GM23338 (cell line): ENCODE data around the gene INPP5K. TPM values are rescaled to one million over a fixed set of nuclear protein-coding genes. Genes with fewer than 3 reads are reported as not detected.

Source experiments
- ATAC-seq: fragments of 200-7000 bp; cut with Tn5 transposase; 3 replicates; pipeline ENCODE4 v1.9.1; 2020
- DNase-seq: peaks from one replicate; pipeline ENCODE4 v3.0.0-alpha.2; 2015; ENCODE audit warnings: low spot score
- H2AFZ ChIP-seq: fragments of 200-600 bp; sonication (generic); 2 replicates; pipeline ENCODE4 v1.8.0; 2016; ENCODE audit warnings: antibody characterized with exemption, mild to moderate bottlenecking, moderate library complexity
- H3F3A ChIP-seq: fragments of 200-600 bp; sonication (generic); replicated peaks from 2 replicates; pipeline ENCODE4 v1.8.0; 2017; ENCODE audit warnings: antibody characterized with exemption, mixed run types, low read depth
- H3K27ac ChIP-seq: fragments of 200-600 bp; sonication (generic); 2 replicates; pipeline ENCODE4 v1.6.1; 2016; ENCODE audit warnings: low read depth
- H3K27me3 ChIP-seq: fragments of 200-600 bp; sonication (generic); 2 replicates; pipeline ENCODE4 v1.8.0; 2016; ENCODE audit warnings: mild to moderate bottlenecking, mixed run types, moderate library complexity; ENCODE audit not compliant: insufficient read depth
- H3K36me3 ChIP-seq: fragments of 200-600 bp; sonication (generic); 2 replicates; pipeline ENCODE4 v1.8.0; 2016; ENCODE audit warnings: mild to moderate bottlenecking; ENCODE audit not compliant: insufficient read depth
- H3K4me1 ChIP-seq: fragments of 200-600 bp; sonication (generic); 2 replicates; pipeline ENCODE4 v1.8.0; 2016; ENCODE audit warnings: mild to moderate bottlenecking, moderate library complexity; ENCODE audit not compliant: insufficient read depth
- H3K4me2 ChIP-seq: fragments of 200-600 bp; sonication (generic); 2 replicates; pipeline ENCODE4 v1.7.1; 2017; ENCODE audit warnings: mixed run types
- H3K4me3 ChIP-seq: fragments of 200-600 bp; sonication (generic); 2 replicates; pipeline ENCODE4 v1.6.1; 2016; ENCODE audit warnings: mixed run types
- H3K79me2 ChIP-seq: fragments of 200-600 bp; sonication (generic); replicated peaks from 2 replicates; pipeline ENCODE4 v1.8.0; 2017; ENCODE audit warnings: mild to moderate bottlenecking; ENCODE audit not compliant: insufficient read depth
- H3K9me2 ChIP-seq: fragments of 200-600 bp; sonication (generic); 2 replicates; pipeline ENCODE4 v1.8.0; 2017; ENCODE audit not compliant: insufficient read depth
- H4K20me1 ChIP-seq: fragments of 200-600 bp; sonication (generic); replicated peaks from 2 replicates; pipeline ENCODE4 v1.8.0; 2017; ENCODE audit warnings: mild to moderate bottlenecking; ENCODE audit not compliant: insufficient read depth
- H3K27ac Mint-ChIP-seq: 2 replicates; pipeline ENCODE4 v1.8.0; 2020; ENCODE audit warnings: inconsistent platforms, mild to moderate bottlenecking, moderate library complexity, mixed read lengths
- H3K27me3 Mint-ChIP-seq: 3 replicates; pipeline ENCODE4 v1.8.0; 2022; ENCODE audit warnings: low read depth, mild to moderate bottlenecking, moderate library complexity, mixed read lengths, inconsistent platforms; ENCODE audit not compliant: insufficient read depth, poor library complexity
- H3K36me3 Mint-ChIP-seq: 3 replicates; pipeline ENCODE4 v1.8.0; 2021; ENCODE audit warnings: low read depth, mild to moderate bottlenecking, inconsistent platforms, moderate library complexity, mixed read lengths
- H3K4me1 Mint-ChIP-seq: 3 replicates; pipeline ENCODE4 v1.8.0; 2020; ENCODE audit warnings: mild to moderate bottlenecking, inconsistent platforms, mixed read lengths
- H3K4me3 Mint-ChIP-seq: 3 replicates; pipeline ENCODE4 v1.8.0; 2021; ENCODE audit warnings: moderate library complexity, mild to moderate bottlenecking, inconsistent platforms, mixed read lengths
- H3K9me3 Mint-ChIP-seq: 3 replicates; pipeline ENCODE4 v1.8.0; 2020; ENCODE audit warnings: moderate library complexity, mild to moderate bottlenecking, inconsistent platforms, mixed read lengths
- CREB1 ChIP-seq: fragments of 250-450 bp; sonication (Bioruptor Pico); IDR thresholded peaks from 2 replicates; pipeline ENCODE4 v1.5.0; 2020; ENCODE audit warnings: low read depth, mild to moderate bottlenecking, moderate library complexity
- CTCF ChIP-seq, 2 experiments: fragments of 200-600 bp in 1 of 2; sonication (generic) in 1 of 2; conservative IDR thresholded peaks; 2 replicates each; pipeline versions ENCODE4 v1.5.1 to v1.6.1; 2016 to 2017; ENCODE audit warnings: antibody characterized with exemption in 2 of 2, low read depth in 2 of 2, mild to moderate bottlenecking in 2 of 2, moderate library complexity in 1 of 2
- ETS1 ChIP-seq: IDR thresholded peaks from 2 replicates; pipeline ENCODE4 v1.6.1; 2016; ENCODE audit warnings: antibody characterized with exemption
- EZH2 ChIP-seq: fragments of 200-600 bp; sonication (generic); IDR thresholded peaks from one replicate; pipeline ENCODE4 v1.8.0; 2017; ENCODE audit warnings: antibody characterized with exemption, mild to moderate bottlenecking, low read depth; ENCODE audit not compliant: unreplicated experiment
- EZH2phosphoT487 ChIP-seq: fragments of 200-600 bp; sonication (generic); IDR thresholded peaks from one replicate; pipeline ENCODE4 v1.8.1; 2018; ENCODE audit warnings: antibody characterized with exemption; ENCODE audit not compliant: unreplicated experiment
- JUNB ChIP-seq: IDR thresholded peaks from one replicate; pipeline ENCODE4 v1.6.1; 2016; ENCODE audit warnings: antibody characterized with exemption; ENCODE audit not compliant: unreplicated experiment
- NANOG ChIP-seq: IDR thresholded peaks from 2 replicates; pipeline ENCODE4 v1.6.1; 2016; ENCODE audit warnings: antibody characterized with exemption, borderline replicate concordance
- ZNF114 ChIP-seq: fragments of 250-450 bp; sonication (Bioruptor Pico); IDR thresholded peaks from 2 replicates; pipeline ENCODE4 v1.5.0; 2020; ENCODE audit warnings: mild to moderate bottlenecking, moderate library complexity
- ZNF331 ChIP-seq: fragments of 250-450 bp; sonication (Bioruptor Pico); IDR thresholded peaks from 2 replicates; pipeline ENCODE4 v1.5.0; 2020; ENCODE audit warnings: low read depth, mild to moderate bottlenecking, moderate library complexity
- ZNF462 ChIP-seq: fragments of 250-450 bp; sonication (Bioruptor Pico); IDR thresholded peaks from 2 replicates; pipeline ENCODE4 v1.5.0; 2020; ENCODE audit warnings: mild to moderate bottlenecking, moderate library complexity
- polyA plus RNA-seq: library from polyadenylated mRNA; unstranded; fragments of >200 nt; fragmentation: Nextera tagmentation; extraction: Ambion mirVana; gene quantifications from 2 replicates; pipeline ENCODE4 v1.2.1, GENCODE V29; 2016
- total RNA-seq: library from RNA; depleted of rRNA; stranded (reverse); fragments of >200 nt; shearing (Covaris generic); gene quantifications from 2 replicates; pipeline ENCODE4 v1.2.3, GENCODE V29; 2014

The INPP5K gene
- total and polyA plus RNA-seq, 2 experiments from 2014 or later, result 8.4 to 29.7 TPM

GRCh38 chr17:1475321-1475854 lies 41.0 kb downstream of the INPP5K start (continued):
- TF ChIP-seq ZNF462 (CRISPR knock-in tag) (no peak), ETS1 (no peak), ZNF114 (CRISPR knock-in tag) (no peak), ZNF331 (CRISPR knock-in tag) (no peak), EZH2phosphoT487 (no peak)

- H3K79me2 ChIP-seq, result no peaks in the 10 kb centered on the region
- H3K9me2 ChIP-seq, result no peaks in the 10 kb centered on the region
- H3K4me1 ChIP-seq, result peaks cover 5% of the 10 kb centered on the region
- Mint-ChIP-seq H3K4me3 (no peak overlapping the region), H3K27me3 (peaks cover 11% of the 10 kb centered on the region), H3K36me3 (peaks cover 7% of the 10 kb centered on the region), H3K27ac (no peak overlapping the region), H3K9me3 (no peaks in the 10 kb centered on the region), H3K4me1 (peaks cover 7% of the 10 kb centered on the region)
- no peak overlapping the region for H3K27ac ChIP-seq
- no peak overlapping the region for H2AFZ ChIP-seq
- H3K36me3 ChIP-seq, result no peaks in the 10 kb centered on the region
- no peak overlapping the region for H3K4me3 ChIP-seq
- DNase-seq (no peak), ATAC-seq (peak; percentile 12; the same call in 2 of the 3 replicates)
- H4K20me1 ChIP-seq, result 0 out of 2 replicates have a peak, but pooled peaks cover 4% of the 10 kb centered on the region
- H3F3A ChIP-seq, result peaks cover 4% of the 10 kb centered on the region
- H3K4me2 ChIP-seq, result no peak overlapping the region
- no peaks in the 10 kb centered on the region for H3K27me3 ChIP-seq
- no peak for TF ChIP-seq ZNF114 (CRISPR knock-in tag)
- TF ChIP-seq NANOG, result no peak
- TF ChIP-seq CREB1, result no peak
- no peak for TF ChIP-seq CTCF (conservative IDR thresholded peaks at IDR 0.05; ENCODE audit: low read depth in 2 of 2)
- no peak for TF ChIP-seq EZH2phosphoT487
- TF ChIP-seq ETS1, result no peak
- TF ChIP-seq EZH2, result no peak
- no peak for TF ChIP-seq JUNB
Observed at GRCh38 chr17:1474402-1475189, 41.8 kb downstream of the INPP5K start.
